Measurements from ENCODE around the gene SCN4A. TPM values are rescaled to one million over a fixed set of nuclear protein-coding genes. Genes with fewer than 3 reads are reported as not detected.
"Not testable (repeated sequence)": the region's sequence is repeated elsewhere in the genome, so short reads cannot be mapped to it uniquely, and the experiment has no call there.

Gene SCN4A
- total RNA-seq, 1 experiment from 2014 or later = not detected

GRCh38 chr17:63907161-63907778 is 65.4 kb downstream of the SCN4A start:
- H3K4me1 ChIP-seq (ENCODE audit: insufficient read depth, low read length); H3K4me3 ChIP-seq (ENCODE audit: low read length); H3K9ac ChIP-seq (ENCODE audit: low read length); H3K27ac ChIP-seq (ENCODE audit: low read length); H3F3A ChIP-seq (ENCODE audit: low read length, unreplicated experiment); H3K9me2 ChIP-seq (replicated peaks; ENCODE audit: low read length); H3K9me3 ChIP-seq (ENCODE audit: low read length); POLR2A ChIA-PET (ENCODE audit: unreplicated experiment); CTCF ChIA-PET; H4K20me1 ChIP-seq (ENCODE audit: low read length); H2AFZ ChIP-seq (ENCODE audit: low read length); H3K4me2 ChIP-seq (ENCODE audit: low read length); H3K27me3 ChIP-seq (ENCODE audit: low read length); H3K36me3 ChIP-seq (ENCODE audit: low read depth, low read length); intact Hi-C loops (cut with micrococcal nuclease); H3K79me2 ChIP-seq (ENCODE audit: low read length); BruUV-seq (replicated peaks): not testable (repeated sequence)
- peak; percentile 42; the same call in 1 of the 2 replicates for ATAC-seq
- peak; percentile 45 for TF ChIP-seq CTCF (conservative IDR thresholded peaks at IDR 0.05; ENCODE audit: low read depth, low read length)
- DNase-seq = peak; percentile 37

- ChIA-PET POLR2A (ENCODE audit: unreplicated experiment) (interaction anchor here (0.7 kb wide), 1 partner anchor 535 kb away, joined by 5 read pairs; no protein-coding TSS in a partner anchor), CTCF (interaction anchor here (1.0 kb wide), 1 partner anchor 14 kb away, joined by 3 read pairs; the partner anchor contains the start of gene GH1)
- H3F3A ChIP-seq (ENCODE audit: low read length, unreplicated experiment); DNase-seq; H3K36me3 ChIP-seq (ENCODE audit: low read depth, low read length); H3K27me3 ChIP-seq (ENCODE audit: low read length); H2AFZ ChIP-seq (ENCODE audit: low read length); H3K27ac ChIP-seq (ENCODE audit: low read length); H3K4me1 ChIP-seq (ENCODE audit: insufficient read depth, low read length); BruUV-seq (replicated peaks); H3K9ac ChIP-seq (ENCODE audit: low read length); H4K20me1 ChIP-seq (ENCODE audit: low read length); intact Hi-C loops (cut with micrococcal nuclease); H3K9me2 ChIP-seq (replicated peaks; ENCODE audit: low read length); H3K9me3 ChIP-seq (ENCODE audit: low read length); H3K79me2 ChIP-seq (ENCODE audit: low read length); ATAC-seq; H3K4me3 ChIP-seq (ENCODE audit: low read length); H3K4me2 ChIP-seq (ENCODE audit: low read length): not testable (repeated sequence)
These were observed 67.9 kb downstream of the SCN4A start for GRCh38 chr17:63904796-63905195.

- H3K79me2 ChIP-seq (ENCODE audit: low read length); H4K20me1 ChIP-seq (ENCODE audit: low read length); intact Hi-C loops (cut with micrococcal nuclease); H3K27ac ChIP-seq (ENCODE audit: low read length); H3K9ac ChIP-seq (ENCODE audit: low read length); H3K9me3 ChIP-seq (ENCODE audit: low read length); H3K36me3 ChIP-seq (ENCODE audit: low read depth, low read length); H2AFZ ChIP-seq (ENCODE audit: low read length); H3F3A ChIP-seq (ENCODE audit: low read length, unreplicated experiment); H3K4me2 ChIP-seq (ENCODE audit: low read length); DNase-seq; H3K4me3 ChIP-seq (ENCODE audit: low read length); H3K9me2 ChIP-seq (replicated peaks; ENCODE audit: low read length); H3K4me1 ChIP-seq (ENCODE audit: insufficient read depth, low read length); CTCF ChIA-PET; BruUV-seq (replicated peaks): not testable (repeated sequence)
- peaks cover 15% of the 10 kb centered on the region for H3K27me3 ChIP-seq (ENCODE audit: low read length)
- ATAC-seq = peak; percentile 82
- POLR2A ChIA-PET (ENCODE audit: unreplicated experiment) = interaction anchor here (0.7 kb wide), 1 partner anchor 536 kb away, joined by 5 read pairs; no protein-coding TSS in a partner anchor
- peak; percentile 49; the same call in 1 of the 2 replicates for TF ChIP-seq CTCF (conservative IDR thresholded peaks at IDR 0.05; ENCODE audit: low read depth, low read length)
These were observed 68.9 kb downstream of the SCN4A start for GRCh38 chr17:63903787-63904201.

GRCh38 chr17:63901971-63902370 is 70.7 kb downstream of the SCN4A start:
- H3K36me3 ChIP-seq (ENCODE audit: low read depth, low read length); H3K9ac ChIP-seq (ENCODE audit: low read length); ATAC-seq; H3K4me1 ChIP-seq (ENCODE audit: insufficient read depth, low read length); DNase-seq; H3K4me2 ChIP-seq (ENCODE audit: low read length); H3K79me2 ChIP-seq (ENCODE audit: low read length); POLR2A ChIA-PET (ENCODE audit: unreplicated experiment); intact Hi-C loops (cut with micrococcal nuclease); H3K27me3 ChIP-seq (ENCODE audit: low read length); H3K9me2 ChIP-seq (replicated peaks; ENCODE audit: low read length); H3K27ac ChIP-seq (ENCODE audit: low read length); H3K4me3 ChIP-seq (ENCODE audit: low read length); H4K20me1 ChIP-seq (ENCODE audit: low read length); H3F3A ChIP-seq (ENCODE audit: low read length, unreplicated experiment); H3K9me3 ChIP-seq (ENCODE audit: low read length); H2AFZ ChIP-seq (ENCODE audit: low read length); BruUV-seq (replicated peaks): not testable (repeated sequence)
- CTCF ChIA-PET = interaction anchor here (0.6 kb wide), 2 partner anchors 15 to 39 kb away, joined by 3 to 6 read pairs; no protein-coding TSS in a partner anchor

- H3K27ac ChIP-seq (ENCODE audit: low read length); H3K36me3 ChIP-seq (ENCODE audit: low read depth, low read length); H3K9me2 ChIP-seq (replicated peaks; ENCODE audit: low read length); H3K79me2 ChIP-seq (ENCODE audit: low read length); ATAC-seq; H3K4me3 ChIP-seq (ENCODE audit: low read length); H3K4me1 ChIP-seq (ENCODE audit: insufficient read depth, low read length); H4K20me1 ChIP-seq (ENCODE audit: low read length); H2AFZ ChIP-seq (ENCODE audit: low read length); intact Hi-C loops (cut with micrococcal nuclease); H3F3A ChIP-seq (ENCODE audit: low read length, unreplicated experiment); H3K9ac ChIP-seq (ENCODE audit: low read length); POLR2A ChIA-PET (ENCODE audit: unreplicated experiment); BruUV-seq (replicated peaks); H3K27me3 ChIP-seq (ENCODE audit: low read length); CTCF ChIA-PET; H3K9me3 ChIP-seq (ENCODE audit: low read length); H3K4me2 ChIP-seq (ENCODE audit: low read length): not testable (repeated sequence)
- DNase-seq = peak; percentile 24
These were observed 73.6 kb downstream of the SCN4A start for GRCh38 chr17:63898899-63899798.

All from PC-3 (cell line).